Activated naive CD8-positive, alpha-beta T cell treated with anti-CD3 and anti-CD28 coated beads, Interleukin-2, amount 10 ng/mL, durations not matched to agents 7 days and 5 days (primary cell): ENCODE data around the gene MT1G. TPM values are rescaled to one million over a fixed set of nuclear protein-coding genes. Genes with fewer than 3 reads are reported as not detected.

Source experiments
- ATAC-seq: fragments of 150-1000 bp; cut with Tn5 transposase; one replicate; pipeline ENCODE4 v1.10.0; 2021; ENCODE audit warnings: low read depth, moderate library complexity
- POLR2A ChIA-PET: fragments of 350-600 bp; sonication (Branson Sonifier 250); formaldehyde crosslinking; loops from one replicate; lab custom pipeline; 2021; ENCODE audit warnings: antibody characterized with exemption; lab: Charles Lee
- DNase-seq: peaks from one replicate; pipeline ENCODE4 v3.0.0; 2021
- H3K27ac Mint-ChIP-seq: one replicate; pipeline ENCODE4 v1.8.0; 2022; ENCODE audit warnings: mild to moderate bottlenecking, mixed read lengths
- H3K27me3 Mint-ChIP-seq: one replicate; pipeline ENCODE4 v1.8.0; 2022; ENCODE audit warnings: mild to moderate bottlenecking, moderate library complexity, mixed read lengths
- H3K36me3 Mint-ChIP-seq: one replicate; pipeline ENCODE4 v1.8.0; 2021; ENCODE audit warnings: mild to moderate bottlenecking, mixed read lengths
- H3K4me1 Mint-ChIP-seq: one replicate; pipeline ENCODE4 v1.8.0; 2021; ENCODE audit warnings: mixed read lengths
- H3K4me3 Mint-ChIP-seq: one replicate; pipeline ENCODE4 v1.8.0; 2022; ENCODE audit warnings: mild to moderate bottlenecking, moderate library complexity, mixed read lengths
- H3K9me3 Mint-ChIP-seq: one replicate; pipeline ENCODE4 v1.8.0; 2021; ENCODE audit warnings: mixed read lengths
- total RNA-seq, 2 experiments: library from RNA; stranded (reverse); gene quantifications; one replicate each; pipeline ENCODE4 v1.2.3, GENCODE V29; 2021

MT1G gene
- total RNA-seq, 2 experiments from 2014 or later = 4.0 to 5.0 TPM

GRCh38 chr16:56647641-56648431, 20.0 kb downstream of the MT1G start:
- ATAC-seq (no peak), DNase-seq (no peak)
- no peaks in the 10 kb centered on the region for H3K9me3 Mint-ChIP-seq
- H3K4me1 Mint-ChIP-seq = peaks cover 13% of the 10 kb centered on the region
- POLR2A ChIA-PET = no interaction called here
- H3K4me3 Mint-ChIP-seq = no peak overlapping the region
- H3K27ac Mint-ChIP-seq = no peak overlapping the region
- H3K36me3 Mint-ChIP-seq = no peaks in the 10 kb centered on the region
- H3K27me3 Mint-ChIP-seq = peaks cover 48% of the 10 kb centered on the region

GRCh38 chr16:56645838-56646237, 22.0 kb downstream of the MT1G start:
- no peak for ATAC-seq
- POLR2A ChIA-PET = interaction anchor here (1.1 kb wide), 1 partner anchor 11 kb away, joined by 3 read pairs; no protein-coding TSS in a partner anchor
- H3K27me3 Mint-ChIP-seq = peaks cover 48% of the 10 kb centered on the region
- H3K9me3 Mint-ChIP-seq = no peaks in the 10 kb centered on the region
- no peaks in the 10 kb centered on the region for H3K36me3 Mint-ChIP-seq
- no peak overlapping the region for H3K4me3 Mint-ChIP-seq
- H3K27ac Mint-ChIP-seq = no peak overlapping the region
- DNase-seq = no peak
- H3K4me1 Mint-ChIP-seq = peaks cover 17% of the 10 kb centered on the region

- no peak for DNase-seq
- POLR2A ChIA-PET = no interaction called here
- no peaks in the 10 kb centered on the region for H3K9me3 Mint-ChIP-seq
- ATAC-seq = no peak
- H3K27ac Mint-ChIP-seq = no peak overlapping the region
- peaks cover 17% of the 10 kb centered on the region for H3K4me1 Mint-ChIP-seq
- H3K36me3 Mint-ChIP-seq = no peaks in the 10 kb centered on the region
- peaks cover 53% of the 10 kb centered on the region for H3K27me3 Mint-ChIP-seq
- no peak overlapping the region for H3K4me3 Mint-ChIP-seq
Measured at GRCh38 chr16:56645311-56645710, 22.6 kb downstream of the MT1G start.

GRCh38 chr16:56643833-56644232, 24.0 kb downstream of the MT1G start:
- Mint-ChIP-seq H3K27me3 (peaks cover 64% of the 10 kb centered on the region), H3K9me3 (no peaks in the 10 kb centered on the region), H3K4me1 (peaks cover 17% of the 10 kb centered on the region), H3K36me3 (no peaks in the 10 kb centered on the region), H3K27ac (peak overlapping the region; percentile 26), H3K4me3 (peak overlapping the region; percentile 68)
- peak; percentile 1 for ATAC-seq
- DNase-seq = no peak
- POLR2A ChIA-PET = interaction anchor here (0.8 to 1.7 kb wide), 7 partner anchors 13 to 58 kb away, joined by 5 to 11 read pairs (median 6); partner anchors contain the start of genes MT1E, MT1F and MT1X

- Mint-ChIP-seq H3K4me1 (peaks cover 18% of the 10 kb centered on the region), H3K27ac (peak overlapping the region; percentile 34), H3K9me3 (no peaks in the 10 kb centered on the region), H3K36me3 (no peaks in the 10 kb centered on the region), H3K4me3 (peak overlapping the region; percentile 68), H3K27me3 (peaks cover 63% of the 10 kb centered on the region)
- ATAC-seq (peak; percentile 100), DNase-seq (peak; percentile 85)
- POLR2A ChIA-PET = interaction anchor here (0.8 to 1.7 kb wide), 7 partner anchors 13 to 59 kb away, joined by 5 to 11 read pairs (median 6); partner anchors contain the start of genes MT1E, MT1F and MT1X
Measured at GRCh38 chr16:56643080-56643778, 24.6 kb downstream of the MT1G start.

- no peak for ATAC-seq
Measured at GRCh38 chr16:56641166-56641565, 26.7 kb downstream of the MT1G start.

GRCh38 chr16:56640076-56640475, 27.8 kb downstream of the MT1G start:
- POLR2A ChIA-PET = interaction anchor here (0.9 kb wide), 1 partner anchor 23 kb away, joined by 4 read pairs; no protein-coding TSS in a partner anchor
- Mint-ChIP-seq H3K27ac (no peak overlapping the region), H3K36me3 (no peaks in the 10 kb centered on the region), H3K9me3 (no peaks in the 10 kb centered on the region), H3K4me1 (peaks cover 38% of the 10 kb centered on the region), H3K4me3 (no peak overlapping the region), H3K27me3 (peaks cover 71% of the 10 kb centered on the region)
- ATAC-seq (no peak), DNase-seq (no peak)

More at GRCh38 chr16:56641166-56641565, 26.7 kb downstream of the MT1G start:
- H3K4me3 Mint-ChIP-seq = no peak overlapping the region
- no peak overlapping the region for H3K27ac Mint-ChIP-seq
- H3K9me3 Mint-ChIP-seq = no peaks in the 10 kb centered on the region
- H3K27me3 Mint-ChIP-seq = peaks cover 70% of the 10 kb centered on the region
- POLR2A ChIA-PET = no interaction called here
- peaks cover 31% of the 10 kb centered on the region for H3K4me1 Mint-ChIP-seq
- DNase-seq = no peak
- H3K36me3 Mint-ChIP-seq = no peaks in the 10 kb centered on the region

GRCh38 chr16:56639045-56639444, 28.8 kb downstream of the MT1G start:
- ATAC-seq (no peak), DNase-seq (no peak)
- no peak overlapping the region for H3K4me3 Mint-ChIP-seq
- peaks cover 39% of the 10 kb centered on the region for H3K4me1 Mint-ChIP-seq
- no peak overlapping the region for H3K27ac Mint-ChIP-seq
- POLR2A ChIA-PET = no interaction called here
- H3K27me3 Mint-ChIP-seq = peaks cover 71% of the 10 kb centered on the region
- no peaks in the 10 kb centered on the region for H3K9me3 Mint-ChIP-seq
- H3K36me3 Mint-ChIP-seq = no peaks in the 10 kb centered on the region

- Mint-ChIP-seq H3K36me3 (no peaks in the 10 kb centered on the region), H3K27ac (no peak within 1 kb of the TSS), H3K4me3 (peak within 1 kb of the TSS; percentile 74), H3K27me3 (peaks cover 79% of the 10 kb centered on the region), H3K9me3 (no peaks in the 10 kb centered on the region), H3K4me1 (peaks cover 32% of the 10 kb centered on the region)
- peak; percentile 32 for ATAC-seq
- DNase-seq = peak; percentile 51
- POLR2A ChIA-PET = no interaction called here
Measured at GRCh38 chr16:56637814-56638750, 29.8 kb downstream of the MT1G start, which contains the start of gene MT1A. Gene MT1A (plus strand): TSS chr16:56638666. CDS start chr16:56638739, 73 bp downstream.

- DNase-seq = no peak
- ATAC-seq = no peak
- peaks cover 87% of the 10 kb centered on the region for H3K27me3 Mint-ChIP-seq
- no peak overlapping the region for H3K4me3 Mint-ChIP-seq
- POLR2A ChIA-PET = interaction anchor here (1.2 kb wide), 1 partner anchor 11 kb away, joined by 6 read pairs; the partner anchor contains the start of gene MT1E
- no peaks in the 10 kb centered on the region for H3K36me3 Mint-ChIP-seq
- no peaks in the 10 kb centered on the region for H3K9me3 Mint-ChIP-seq
- H3K4me1 Mint-ChIP-seq = peaks cover 30% of the 10 kb centered on the region
- no peak overlapping the region for H3K27ac Mint-ChIP-seq
Measured at GRCh38 chr16:56636616-56637413, 31.1 kb downstream of the MT1G start.

GRCh38 chr16:56635441-56635967, 32.4 kb downstream of the MT1G start:
- DNase-seq (peak; percentile 52), ATAC-seq (peak; percentile 20)
- H3K4me3 Mint-ChIP-seq = peak overlapping the region; percentile 82
- H3K9me3 Mint-ChIP-seq = no peaks in the 10 kb centered on the region
- H3K36me3 Mint-ChIP-seq = no peaks in the 10 kb centered on the region
- POLR2A ChIA-PET = interaction anchor here (0.6 to 1.0 kb wide), 2 partner anchors 10 to 100 kb away, joined by 3 read pairs; partner anchors contain the start of gene MT1E
- H3K4me1 Mint-ChIP-seq = peaks cover 32% of the 10 kb centered on the region
- H3K27ac Mint-ChIP-seq = no peak overlapping the region
- peaks cover 90% of the 10 kb centered on the region for H3K27me3 Mint-ChIP-seq
